Activated T-helper 17 cell treated with anti-CD3 and anti-CD28 coated beads, Interleukin-2, amount 50 U/mL, for 72 hours (primary cell): Measurements from ENCODE around the gene KIAA1671. TPM values are rescaled to one million over a fixed set of nuclear protein-coding genes. Genes with fewer than 3 reads are reported as not detected.
A peak's percentile ranks its signal among the peaks of the same experiment; 100 is the strongest.

Experiments
- ATAC-seq: fragments of 150-1000 bp; cut with Tn5 transposase; replicated peaks from 2 replicates; pipeline ENCODE4 v1.10.0; 2021; ENCODE audit warnings: mild to moderate bottlenecking, moderate library complexity
- H3K27ac Mint-ChIP-seq: one replicate; pipeline ENCODE4 v1.8.0; 2022; ENCODE audit warnings: mixed read lengths
- H3K27me3 Mint-ChIP-seq: one replicate; pipeline ENCODE4 v1.8.0; 2022; ENCODE audit warnings: mixed read lengths
- H3K36me3 Mint-ChIP-seq: one replicate; pipeline ENCODE4 v1.8.0; 2022; ENCODE audit warnings: low read depth, mild to moderate bottlenecking, mixed read lengths
- H3K4me1 Mint-ChIP-seq: one replicate; pipeline ENCODE4 v1.8.0; 2022; ENCODE audit warnings: mixed read lengths
- H3K4me3 Mint-ChIP-seq: one replicate; pipeline ENCODE4 v1.8.0; 2022; ENCODE audit warnings: mild to moderate bottlenecking, mixed read lengths
- H3K9me3 Mint-ChIP-seq: one replicate; pipeline ENCODE4 v1.8.0; 2022; ENCODE audit warnings: mixed read lengths
- total RNA-seq, 2 donors: library from RNA; stranded (reverse); gene quantifications; one replicate each; pipeline ENCODE4 v1.2.3, GENCODE V29; 2022

Gene KIAA1671
- total RNA-seq, 2 donors from 2014 or later, result 5.9 to 6.0 TPM

DNA sequence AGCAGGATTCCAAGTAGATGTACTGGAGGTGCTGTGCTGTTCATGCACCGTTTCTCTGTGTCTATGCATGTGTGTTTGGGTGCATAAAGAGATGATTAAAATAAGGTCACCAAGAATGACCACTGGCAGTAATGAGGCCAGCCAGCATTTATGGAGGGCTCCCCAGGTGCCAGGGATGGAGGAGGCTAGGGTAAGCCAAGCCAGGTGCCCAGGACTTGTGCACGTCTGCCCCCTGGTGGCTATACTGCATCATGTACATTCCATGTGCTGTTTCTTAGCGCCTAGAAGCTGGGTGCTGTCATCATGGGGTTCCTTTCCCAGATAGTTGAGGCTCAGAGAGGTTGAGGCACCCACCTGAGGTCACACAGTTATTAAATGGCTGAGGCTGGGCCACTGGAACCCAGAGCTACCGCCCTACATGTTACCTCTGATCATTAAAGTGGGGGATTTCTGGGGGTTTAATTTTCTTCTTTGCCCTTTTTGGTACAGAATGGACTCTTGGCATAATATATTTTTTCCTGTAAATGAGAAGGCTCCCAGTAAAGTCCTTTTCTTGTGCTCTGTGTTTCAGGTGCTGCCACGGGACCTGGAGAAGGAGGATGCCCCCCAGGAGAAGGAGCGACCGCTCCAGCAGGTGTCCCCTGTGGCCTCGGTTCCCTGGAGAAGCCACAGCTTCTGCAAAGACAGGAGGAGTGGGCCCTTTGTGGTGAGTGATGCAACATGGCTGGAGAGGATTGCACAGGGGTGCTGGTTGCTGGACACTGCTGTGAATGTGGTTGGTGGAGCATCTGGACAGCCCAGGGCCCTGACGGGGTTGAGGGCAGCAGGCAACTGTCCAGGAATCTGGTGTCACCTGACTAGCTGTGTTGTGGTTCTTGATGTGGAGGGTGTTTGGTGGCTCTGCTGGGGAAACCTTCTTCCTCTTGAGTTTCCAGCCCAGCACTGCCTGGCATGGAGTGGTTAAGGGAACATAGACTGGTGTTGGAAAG is 96.4 kb downstream of the KIAA1671 start:
- peaks cover 4% of the 10 kb centered on the region for H3K27me3 Mint-ChIP-seq
- H3K4me3 Mint-ChIP-seq, result no peak overlapping the region
- peak; percentile 92 for ATAC-seq
- peaks cover 10% of the 10 kb centered on the region for H3K9me3 Mint-ChIP-seq
- no peak overlapping the region for H3K27ac Mint-ChIP-seq
- H3K4me1 Mint-ChIP-seq, result peaks cover 5% of the 10 kb centered on the region
- H3K36me3 Mint-ChIP-seq, result no peaks in the 10 kb centered on the region

DNA sequence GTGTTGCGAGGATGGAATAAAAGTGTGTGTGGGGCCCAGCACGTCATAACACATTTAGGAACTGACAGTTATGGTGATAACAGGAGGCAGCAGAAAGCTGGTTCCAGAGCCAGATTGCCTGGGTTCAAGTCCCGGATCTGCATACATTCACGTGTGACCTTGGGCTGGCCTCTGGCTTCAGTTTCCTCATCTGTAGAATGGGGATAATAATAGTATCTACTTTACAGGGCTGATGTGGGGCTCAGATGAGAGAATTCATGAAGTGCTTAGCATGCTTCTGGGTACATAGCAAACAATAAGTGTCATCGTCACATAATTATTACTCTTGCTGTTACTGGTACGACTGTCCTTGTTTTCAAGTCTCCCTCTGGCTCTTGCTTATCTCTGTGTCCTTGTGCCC is 97.3 kb downstream of the KIAA1671 start:
- Mint-ChIP-seq H3K9me3 (peaks cover 10% of the 10 kb centered on the region), H3K36me3 (no peaks in the 10 kb centered on the region), H3K27ac (no peak overlapping the region), H3K4me3 (no peak overlapping the region), H3K4me1 (peaks cover 10% of the 10 kb centered on the region), H3K27me3 (peaks cover 4% of the 10 kb centered on the region)
- no peak for ATAC-seq

DNA sequence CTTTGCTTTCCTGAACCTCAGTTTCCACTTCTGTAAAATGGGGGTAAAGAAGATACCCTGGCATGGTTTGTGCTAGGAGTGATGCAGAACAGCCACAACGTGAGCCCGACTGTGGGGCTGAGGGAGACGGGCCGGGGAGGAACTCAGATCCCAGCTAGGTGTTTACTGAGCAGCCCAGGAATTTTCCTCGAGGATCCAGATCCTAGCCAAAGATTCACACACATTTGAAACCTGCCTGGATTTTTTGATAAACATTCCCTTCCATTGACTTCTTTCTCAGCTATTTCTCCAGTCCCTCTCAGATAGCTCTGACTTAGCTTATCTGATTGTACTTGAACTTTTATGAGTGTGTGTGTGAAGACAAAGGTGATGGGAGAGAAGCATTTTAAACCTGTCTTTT is 98.0 kb downstream of the KIAA1671 start:
- no peaks in the 10 kb centered on the region for H3K36me3 Mint-ChIP-seq
- ATAC-seq, result no peak
- peaks cover 15% of the 10 kb centered on the region for H3K4me1 Mint-ChIP-seq
- peak overlapping the region; percentile 58 for H3K27ac Mint-ChIP-seq
- peaks cover 4% of the 10 kb centered on the region for H3K27me3 Mint-ChIP-seq
- H3K9me3 Mint-ChIP-seq, result peaks cover 10% of the 10 kb centered on the region
- H3K4me3 Mint-ChIP-seq, result no peak overlapping the region

GRCh38 chr22:25051073-25051472 is 98.6 kb downstream of the KIAA1671 start:
- no peak for ATAC-seq
- H3K27ac Mint-ChIP-seq, result peak overlapping the region; percentile 58
- peaks cover 15% of the 10 kb centered on the region for H3K4me1 Mint-ChIP-seq
- peaks cover 4% of the 10 kb centered on the region for H3K27me3 Mint-ChIP-seq
- H3K4me3 Mint-ChIP-seq, result no peak overlapping the region
- no peaks in the 10 kb centered on the region for H3K36me3 Mint-ChIP-seq
- H3K9me3 Mint-ChIP-seq, result peaks cover 10% of the 10 kb centered on the region

DNA sequence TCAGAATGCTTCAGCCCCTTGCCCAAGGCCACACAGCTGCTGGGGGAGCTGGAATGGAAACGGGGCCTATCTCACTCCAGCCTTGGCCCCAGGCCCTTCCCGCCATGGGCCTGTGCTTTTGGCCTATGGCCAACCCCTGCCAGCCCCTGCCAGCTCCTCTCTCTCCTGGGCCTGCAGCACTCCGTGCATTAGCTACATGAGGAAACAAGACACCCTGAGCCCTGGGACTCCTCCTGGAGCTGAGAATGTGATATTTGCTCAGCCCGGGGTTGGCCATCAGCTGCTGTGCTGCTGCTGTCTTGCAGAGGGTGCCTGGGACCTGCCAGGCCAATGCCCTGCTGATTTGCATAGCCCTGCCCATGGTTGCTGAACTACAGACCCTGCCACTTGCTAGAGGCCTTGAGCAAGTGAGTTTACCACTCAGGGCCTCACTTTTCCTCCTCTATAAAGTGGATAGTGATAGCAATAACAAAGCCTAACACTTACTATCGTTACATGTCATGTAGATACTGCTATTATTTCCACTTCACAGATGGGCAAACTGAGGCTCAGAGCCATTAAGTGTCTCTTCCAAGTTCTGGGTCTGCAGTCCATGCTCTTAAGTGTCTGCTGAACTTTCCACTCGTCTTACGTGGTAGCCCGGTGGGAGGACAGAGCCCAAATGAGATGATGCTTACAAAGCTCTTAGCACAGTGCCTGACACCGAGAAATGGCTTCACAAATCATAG is 99.6 kb downstream of the KIAA1671 start:
- no peak for ATAC-seq
- Mint-ChIP-seq H3K9me3 (peaks cover 10% of the 10 kb centered on the region), H3K36me3 (no peaks in the 10 kb centered on the region), H3K4me1 (peaks cover 15% of the 10 kb centered on the region), H3K27ac (no peak overlapping the region), H3K4me3 (no peak overlapping the region), H3K27me3 (peaks cover 4% of the 10 kb centered on the region)

DNA sequence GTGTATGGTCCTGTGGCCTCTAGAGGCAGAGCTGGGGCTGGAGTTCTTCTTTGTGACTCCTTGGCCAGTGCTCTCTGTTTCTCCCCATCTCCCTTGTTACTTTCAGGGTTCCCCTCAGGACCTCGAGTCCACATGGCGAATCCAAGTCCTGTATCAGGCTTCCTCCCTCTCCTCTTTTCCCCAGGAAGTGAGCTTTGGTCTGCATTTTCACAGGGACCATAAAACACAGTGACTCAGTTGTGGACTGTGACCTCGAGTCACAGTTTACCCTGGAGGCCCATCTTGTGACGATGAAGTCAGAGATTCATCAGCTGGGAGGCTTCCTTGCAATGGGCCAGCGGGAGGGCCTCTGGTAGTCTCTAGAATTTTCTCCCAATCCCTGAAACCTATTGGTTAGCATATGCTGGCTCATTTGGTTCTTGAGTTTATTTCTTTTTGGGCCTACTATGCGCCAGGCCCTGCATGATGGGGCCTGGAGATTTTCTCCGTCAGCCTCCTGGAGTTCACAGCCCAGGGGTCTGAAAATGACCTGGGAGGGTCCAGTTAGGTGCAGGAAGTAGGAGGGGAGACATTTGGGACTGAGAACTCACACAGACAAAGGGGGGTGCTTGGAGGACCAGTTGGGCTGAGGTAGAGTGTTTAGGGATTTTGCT is 100.8 kb downstream of the KIAA1671 start:
- peaks cover 10% of the 10 kb centered on the region for H3K4me1 Mint-ChIP-seq
- H3K4me3 Mint-ChIP-seq, result peak overlapping the region; percentile 22
- H3K9me3 Mint-ChIP-seq, result peaks cover 10% of the 10 kb centered on the region
- ATAC-seq, result no peak
- H3K27ac Mint-ChIP-seq, result peak overlapping the region; percentile 78
- no peaks in the 10 kb centered on the region for H3K36me3 Mint-ChIP-seq
- no peaks in the 10 kb centered on the region for H3K27me3 Mint-ChIP-seq

DNA sequence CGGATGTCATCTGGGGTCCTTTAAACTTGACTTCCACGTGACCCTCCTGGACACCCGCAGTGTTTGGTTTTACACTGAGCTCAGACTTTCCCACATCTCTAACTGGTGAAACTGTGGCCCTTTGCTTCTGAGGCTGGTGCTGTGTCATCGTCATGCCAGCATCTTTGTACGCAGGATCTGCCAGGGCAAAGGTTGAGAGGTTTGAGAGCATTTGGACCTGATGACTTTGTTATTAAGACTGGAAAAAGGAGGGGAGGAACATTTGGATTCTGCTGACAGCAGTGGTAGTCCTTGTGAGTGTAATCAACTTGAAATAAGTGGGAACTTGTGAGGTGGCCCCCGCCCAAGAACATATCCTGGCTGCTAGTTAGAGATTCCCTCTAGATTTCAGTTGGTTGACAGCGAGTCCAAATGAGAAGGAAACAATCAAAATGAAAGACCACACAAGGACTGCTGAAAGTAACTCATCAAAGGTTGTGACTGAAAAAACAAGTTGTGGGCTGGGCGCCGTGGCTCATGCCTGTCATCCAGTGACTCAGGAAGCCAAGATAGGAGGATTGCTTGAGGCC is 102.5 kb downstream of the KIAA1671 start:
- Mint-ChIP-seq H3K4me3 (peak overlapping the region; percentile 52), H3K4me1 (peaks cover 10% of the 10 kb centered on the region)

GRCh38 chr22:25057013-25057881 is 104.7 kb downstream of the KIAA1671 start:
- no peaks in the 10 kb centered on the region for H3K9me3 Mint-ChIP-seq
- H3K27me3 Mint-ChIP-seq, result no peaks in the 10 kb centered on the region
- no peak overlapping the region for H3K4me3 Mint-ChIP-seq
- H3K4me1 Mint-ChIP-seq, result peaks cover 29% of the 10 kb centered on the region
- no peak overlapping the region for H3K27ac Mint-ChIP-seq
- peak; percentile 23 for ATAC-seq
- H3K36me3 Mint-ChIP-seq, result no peaks in the 10 kb centered on the region

More for the DNA sequence above, 102.5 kb downstream of the KIAA1671 start:
- ATAC-seq, result peak; percentile 87
- peaks cover 10% of the 10 kb centered on the region for H3K9me3 Mint-ChIP-seq
- H3K27ac Mint-ChIP-seq, result peak overlapping the region; percentile 94
- H3K36me3 Mint-ChIP-seq, result no peaks in the 10 kb centered on the region
- H3K27me3 Mint-ChIP-seq, result no peaks in the 10 kb centered on the region

- Mint-ChIP-seq H3K4me3 (no peak overlapping the region), H3K27ac (peak overlapping the region; percentile 39), H3K36me3 (no peaks in the 10 kb centered on the region), H3K9me3 (no peaks in the 10 kb centered on the region), H3K27me3 (no peaks in the 10 kb centered on the region), H3K4me1 (peaks cover 34% of the 10 kb centered on the region)
- no peak for ATAC-seq
Measured at GRCh38 chr22:25059438-25059837, 106.9 kb downstream of the KIAA1671 start.

- ATAC-seq, result peak; percentile 92
- H3K9me3 Mint-ChIP-seq, result no peaks in the 10 kb centered on the region
Measured at GRCh38 chr22:25060522-25061071, 108.1 kb downstream of the KIAA1671 start.

DNA sequence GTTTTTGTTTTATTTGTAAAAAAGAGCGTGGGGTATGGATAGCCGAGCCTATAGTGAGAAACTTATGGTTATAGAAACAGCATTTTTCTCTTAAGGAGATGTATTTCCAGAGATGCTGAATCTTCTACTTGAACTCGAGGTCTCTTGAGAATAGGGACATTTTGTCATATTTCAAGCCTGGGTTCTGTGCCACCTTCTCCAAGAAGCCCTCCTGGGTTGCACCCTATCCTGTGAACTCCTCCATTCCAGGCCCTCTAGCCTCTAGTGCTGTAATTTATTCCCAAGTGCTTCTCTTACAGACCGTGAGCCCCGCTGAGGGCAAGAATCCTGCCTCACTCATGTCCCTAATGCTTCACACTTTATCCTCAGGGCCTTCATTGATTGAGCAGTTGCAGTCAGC is 108.6 kb downstream of the KIAA1671 start:
- H3K27me3 Mint-ChIP-seq, result no peaks in the 10 kb centered on the region
- H3K4me3 Mint-ChIP-seq, result peak overlapping the region; percentile 72
- no peaks in the 10 kb centered on the region for H3K36me3 Mint-ChIP-seq
- H3K27ac Mint-ChIP-seq, result peak overlapping the region; percentile 94
- H3K4me1 Mint-ChIP-seq, result peaks cover 25% of the 10 kb centered on the region
- H3K9me3 Mint-ChIP-seq, result no peaks in the 10 kb centered on the region
- peak; percentile 11 for ATAC-seq

More at GRCh38 chr22:25060522-25061071, 108.1 kb downstream of the KIAA1671 start:
- Mint-ChIP-seq H3K27ac (peak overlapping the region; percentile 94), H3K36me3 (no peaks in the 10 kb centered on the region), H3K27me3 (no peaks in the 10 kb centered on the region), H3K4me1 (peaks cover 25% of the 10 kb centered on the region), H3K4me3 (peak overlapping the region; percentile 72)

- peaks cover 25% of the 10 kb centered on the region for H3K4me1 Mint-ChIP-seq
- H3K9me3 Mint-ChIP-seq, result no peaks in the 10 kb centered on the region
- H3K27me3 Mint-ChIP-seq, result no peaks in the 10 kb centered on the region
- H3K27ac Mint-ChIP-seq, result peak overlapping the region; percentile 94
- peak overlapping the region; percentile 72 for H3K4me3 Mint-ChIP-seq
- no peaks in the 10 kb centered on the region for H3K36me3 Mint-ChIP-seq
- ATAC-seq, result no peak
Measured at GRCh38 chr22:25061605-25062376, 109.3 kb downstream of the KIAA1671 start.
